Ishikawa (cell line): ENCODE measurements around the gene GNAT1.

ENCODE experiments used
- CEBPB ChIP-seq: IDR thresholded peaks from 2 replicates; pipeline ENCODE4 v1.6.1; 2012
- CREB1 ChIP-seq: IDR thresholded peaks from 2 replicates; pipeline ENCODE4 v1.6.1; 2012; ENCODE audit warnings: low read depth
- EGR1 ChIP-seq: IDR thresholded peaks from 2 replicates; pipeline ENCODE4 v1.6.1; 2012
- EP300 ChIP-seq: IDR thresholded peaks from 2 replicates; pipeline ENCODE4 v1.6.1; 2012; ENCODE audit warnings: borderline replicate concordance
- FOXM1 ChIP-seq: IDR thresholded peaks from 2 replicates; pipeline ENCODE4 v1.6.1; 2012; ENCODE audit warnings: low read depth, borderline replicate concordance
- MAX ChIP-seq: IDR thresholded peaks from 2 replicates; pipeline ENCODE4 v1.6.1; 2012
- NFIC ChIP-seq: IDR thresholded peaks from 2 replicates; pipeline ENCODE4 v1.6.1; 2012
- RAD21 ChIP-seq: IDR thresholded peaks from 2 replicates; pipeline ENCODE4 v1.6.1; 2012; ENCODE audit warnings: low read depth
- REST ChIP-seq: IDR thresholded peaks from 2 replicates; pipeline ENCODE4 v1.6.1; 2012; ENCODE audit warnings: low read depth, mild to moderate bottlenecking
- TAF1 ChIP-seq: IDR thresholded peaks from 2 replicates; pipeline ENCODE4 v1.6.1; 2012; ENCODE audit warnings: low read depth, mild to moderate bottlenecking
- TCF12 ChIP-seq: IDR thresholded peaks from 2 replicates; pipeline ENCODE4 v1.6.1; 2012; ENCODE audit warnings: low read depth
- TEAD4 ChIP-seq: IDR thresholded peaks from 2 replicates; pipeline ENCODE4 v1.6.1; 2012
- USF1 ChIP-seq: IDR thresholded peaks from 2 replicates; pipeline ENCODE4 v1.6.1; 2012
- YY1 ChIP-seq: IDR thresholded peaks from 2 replicates; pipeline ENCODE4 v1.6.1; 2012; ENCODE audit warnings: low read depth
- ZBTB7A ChIP-seq: IDR thresholded peaks from 2 replicates; pipeline ENCODE4 v1.6.1; 2012; ENCODE audit warnings: low read depth

Gene GNAT1

GRCh38 chr3:50186096-50186495 lies 5.3 kb upstream of the GNAT1 start:
- TF ChIP-seq RAD21 (no peak), FOXM1 (no peak), MAX (no peak), TAF1 (no peak), NFIC (no peak), REST (no peak), ZBTB7A (no peak)

- TF ChIP-seq EP300 (no peak), TAF1 (no peak), MAX (no peak), TCF12 (no peak), USF1 (no peak), EGR1 (no peak), FOXM1 (no peak), ZBTB7A (no peak), REST (no peak), YY1 (no peak), RAD21 (no peak), CREB1 (no peak), CEBPB (no peak)
Observed at GRCh38 chr3:50187750-50188149, 3.7 kb upstream of the GNAT1 start.

GRCh38 chr3:50189274-50189673 lies 2.1 kb upstream of the GNAT1 start:
- TF ChIP-seq MAX (0 out of 2 replicates have a peak, but pooled peaks have one; percentile 31), CEBPB (no peak), EGR1 (no peak), USF1 (no peak), RAD21 (peak; percentile 99)

GRCh38 chr3:50189989-50190388 lies 1.4 kb upstream of the GNAT1 start:
- TF ChIP-seq EP300 (no peak), FOXM1 (no peak), RAD21 (no peak), YY1 (no peak), CEBPB (no peak), EGR1 (no peak), REST (no peak), NFIC (no peak), TEAD4 (no peak), TAF1 (no peak), MAX (no peak), ZBTB7A (no peak)

GRCh38 chr3:50192124-50192523 lies 714 bp downstream of the GNAT1 start:
- no peak for TF ChIP-seq RAD21
- no peak for TF ChIP-seq TEAD4
- TF ChIP-seq ZBTB7A: no peak
- TF ChIP-seq CREB1: no peak
- TF ChIP-seq YY1: no peak
- TF ChIP-seq TCF12: no peak
- TF ChIP-seq USF1: no peak
- no peak for TF ChIP-seq NFIC
- no peak for TF ChIP-seq EP300
- TF ChIP-seq CEBPB: no peak
- no peak for TF ChIP-seq EGR1
- TF ChIP-seq FOXM1: no peak
- TF ChIP-seq REST: no peak
- no peak for TF ChIP-seq MAX
- TF ChIP-seq TAF1: no peak
